ENCODE measurements around the gene CTSZ. TPM values are rescaled to one million over a fixed set of nuclear protein-coding genes. Genes with fewer than 3 reads are reported as not detected.

Gene CTSZ
- total and polyA plus RNA-seq, 2 donors from 2014 or later, result 200 to 234 TPM

- DNase-seq (no peak), FAIRE-seq (no peak)
- peaks cover 2 to 11% (median 7%) of the 10 kb centered on the region in 3 donors for H3K4me1 ChIP-seq (ENCODE audit: control insufficient read depth in 2 of 3, insufficient read depth in 2 of 3, low read depth in 1 of 3, low read length in 3 of 3)
- no peaks in the 10 kb centered on the region for H3K27me3 ChIP-seq (ENCODE audit: control insufficient read depth, insufficient read depth, low read length)
- no peak for TF ChIP-seq CTCF (IDR thresholded peaks at IDR 0.05; ENCODE audit: borderline replicate concordance, extremely low read depth, insufficient read depth)
- no peak overlapping the region for H3K4me3 ChIP-seq (ENCODE audit: low read length in 3 of 3)
- H3K9me3 ChIP-seq (ENCODE audit: control insufficient read depth in 2 of 3, insufficient read depth in 1 of 3, low read length in 3 of 3), result no peaks in the 10 kb centered on the region
- no peak overlapping the region for H3K9ac ChIP-seq (ENCODE audit: low read length in 3 of 3)
- no peaks in the 10 kb centered on the region for H3K36me3 ChIP-seq (ENCODE audit: control insufficient read depth in 2 of 3, insufficient read depth in 3 of 3, low read length in 3 of 3)
- no peak overlapping the region for H3K27ac ChIP-seq (ENCODE audit: low read depth in 2 of 2, low read length in 2 of 2)
- intact Hi-C loops (cut with DNase I), result no loop called here
These were observed 37.7 kb upstream of the CTSZ start for GRCh38 chr20:59044796-59045195.

- Histone ChIP-seq H3K4me1 (ENCODE audit: control insufficient read depth in 2 of 3, insufficient read depth in 2 of 3, low read depth in 1 of 3, low read length in 3 of 3) (peaks cover 2 to 11% (median 7%) of the 10 kb centered on the region in 3 donors), H3K4me3 (ENCODE audit: low read length in 3 of 3) (no peak overlapping the region), H3K27me3 (ENCODE audit: control insufficient read depth, insufficient read depth, low read length) (no peaks in the 10 kb centered on the region), H3K9ac (ENCODE audit: low read length in 3 of 3) (no peak overlapping the region), H3K36me3 (ENCODE audit: control insufficient read depth in 2 of 3, insufficient read depth in 3 of 3, low read length in 3 of 3) (no peaks in the 10 kb centered on the region), H3K27ac (ENCODE audit: low read depth in 2 of 2, low read length in 2 of 2) (no peak overlapping the region), H3K9me3 (ENCODE audit: control insufficient read depth in 2 of 3, insufficient read depth in 1 of 3, low read length in 3 of 3) (no peaks in the 10 kb centered on the region)
- FAIRE-seq (no peak), DNase-seq (no peak)
- TF ChIP-seq CTCF (IDR thresholded peaks at IDR 0.05; ENCODE audit: borderline replicate concordance, extremely low read depth, insufficient read depth), result no peak
- intact Hi-C loops (cut with DNase I), result no loop called here
These were observed 37.2 kb upstream of the CTSZ start for GRCh38 chr20:59044295-59044694.

DNA sequence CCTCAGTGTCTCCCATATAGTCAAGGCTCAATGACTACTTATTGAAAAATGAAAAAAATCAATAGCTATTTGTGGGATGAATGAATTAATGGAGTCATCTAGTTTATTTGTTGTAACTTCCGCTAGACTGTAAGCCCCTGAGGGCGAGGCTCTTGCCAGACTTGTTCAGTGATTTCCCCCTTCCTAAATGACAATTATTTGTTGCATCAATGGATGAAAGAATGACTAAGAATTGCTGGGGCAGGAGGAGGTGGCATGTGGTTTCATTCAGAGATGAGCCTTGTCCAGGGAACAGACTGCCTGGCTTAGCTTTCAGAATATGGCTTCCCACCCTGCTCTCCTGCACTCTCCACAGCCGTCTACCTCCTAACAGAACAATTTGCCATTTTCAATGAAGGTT lies 36.6 kb upstream of the CTSZ start:
- Histone ChIP-seq H3K4me3 (ENCODE audit: low read length in 3 of 3) (no peak overlapping the region), H3K9me3 (ENCODE audit: control insufficient read depth in 2 of 3, insufficient read depth in 1 of 3, low read length in 3 of 3) (no peaks in the 10 kb centered on the region), H3K27me3 (ENCODE audit: control insufficient read depth, insufficient read depth, low read length) (no peaks in the 10 kb centered on the region), H3K27ac (ENCODE audit: low read depth in 2 of 2, low read length in 2 of 2) (no peak overlapping the region), H3K9ac (ENCODE audit: low read length in 3 of 3) (no peak overlapping the region), H3K4me1 (ENCODE audit: control insufficient read depth in 2 of 3, insufficient read depth in 2 of 3, low read depth in 1 of 3, low read length in 3 of 3) (peaks cover 2 to 11% (median 7%) of the 10 kb centered on the region in 3 donors), H3K36me3 (ENCODE audit: control insufficient read depth in 2 of 3, insufficient read depth in 3 of 3, low read length in 3 of 3) (no peaks in the 10 kb centered on the region)
- intact Hi-C loops (cut with DNase I), result no loop called here
- DNase-seq (no peak), FAIRE-seq (no peak)
- no peak for TF ChIP-seq CTCF (IDR thresholded peaks at IDR 0.05; ENCODE audit: borderline replicate concordance, extremely low read depth, insufficient read depth)
